EH (cell line): ENCODE measurements around the gene ZBTB37.
"Not testable (repeated sequence)": the region's sequence is repeated elsewhere in the genome, so short reads cannot be mapped to it uniquely, and the experiment has no call there.

Experiments
- DNase-seq: peaks from one replicate; pipeline ENCODE4 v3.0.0-alpha.2; 2015; ENCODE audit warnings: low read depth

The ZBTB37 gene

DNA sequence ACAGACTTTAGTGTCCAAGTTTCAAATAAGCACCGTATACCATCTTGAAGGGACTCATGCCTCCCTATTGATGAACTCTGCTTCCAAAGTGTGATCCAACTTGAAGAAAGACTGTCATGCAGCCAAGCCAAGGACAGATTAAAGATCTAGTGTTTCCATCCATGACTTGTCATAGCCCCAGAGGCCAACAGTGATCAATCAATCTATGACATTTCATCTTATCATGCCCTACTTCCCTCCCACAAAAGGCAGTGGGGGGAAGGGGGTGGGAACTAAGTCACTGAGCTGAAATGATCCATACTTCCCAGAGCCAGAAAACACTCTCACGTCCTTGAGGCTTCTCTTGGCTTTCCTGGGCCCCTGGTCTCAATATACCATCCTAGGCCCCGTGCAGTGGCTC is 44.9 kb downstream of the ZBTB37 start:
- DNase-seq, result no peak

DNA sequence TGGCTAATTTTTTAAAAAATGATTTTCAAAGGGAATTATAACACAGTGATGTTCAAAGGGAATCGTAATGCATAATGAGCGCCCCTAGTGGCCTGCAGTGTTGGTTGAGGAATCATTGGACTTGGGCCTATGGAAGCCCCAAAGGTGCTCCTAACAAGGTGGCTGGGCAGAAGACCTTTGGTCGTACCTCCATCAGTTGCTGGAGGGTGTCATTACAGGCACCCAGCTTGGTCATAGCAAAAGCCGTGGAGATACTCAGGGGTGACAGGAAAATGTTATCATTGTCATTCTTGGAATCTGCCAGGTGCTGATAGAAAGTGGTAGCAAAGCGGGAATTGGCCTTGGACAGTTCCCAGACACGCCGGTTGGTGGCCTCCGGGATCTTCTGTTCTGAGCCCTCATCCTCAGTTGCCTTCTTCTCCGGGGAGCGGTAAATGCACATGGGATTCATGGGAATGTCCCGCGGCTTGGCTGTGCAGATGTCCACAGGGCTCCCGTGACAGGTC is 46.2 kb downstream of the ZBTB37 start:
- DNase-seq, result peak; percentile 9

DNA sequence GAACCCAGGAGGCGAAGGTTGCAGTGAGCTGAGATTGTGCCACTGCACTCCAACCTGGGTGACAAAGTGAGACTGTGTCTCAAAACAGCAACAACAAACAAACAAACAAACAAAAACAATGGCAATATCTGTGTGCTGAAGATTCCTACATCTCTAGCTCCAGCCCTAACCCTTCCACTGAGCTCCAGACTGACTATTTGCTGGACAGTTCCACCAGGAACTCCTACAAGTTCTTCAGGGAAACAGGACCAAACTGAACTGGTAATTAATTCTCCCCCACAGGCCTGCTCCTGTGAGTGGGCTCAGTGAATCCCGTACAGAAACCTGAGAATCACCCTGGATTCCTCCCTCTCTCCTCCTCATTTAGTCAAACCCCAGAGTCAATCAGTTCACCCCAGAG is 47.4 kb downstream of the ZBTB37 start:
- DNase-seq, result no peak

DNA sequence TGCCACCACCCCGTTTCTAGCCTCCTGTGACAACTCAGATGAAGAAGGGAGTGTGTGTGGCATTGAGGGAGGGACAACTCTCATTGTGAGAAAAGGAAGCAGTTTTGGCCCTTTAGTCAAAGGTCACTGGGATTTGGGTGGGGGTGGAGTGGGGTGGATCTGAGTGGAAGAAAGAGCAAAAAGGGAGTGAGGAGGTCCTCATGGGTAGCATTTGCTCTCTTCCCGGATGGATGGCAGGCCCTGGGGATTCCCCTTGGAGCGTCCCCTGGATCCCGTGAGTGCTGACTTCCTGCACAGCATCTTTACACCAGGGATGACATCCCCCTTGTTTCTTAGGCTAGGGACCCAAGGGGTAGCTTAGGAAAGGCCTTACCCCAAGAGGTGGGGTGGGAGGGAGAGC is 48.5 kb downstream of the ZBTB37 start:
- no peak for DNase-seq

DNA sequence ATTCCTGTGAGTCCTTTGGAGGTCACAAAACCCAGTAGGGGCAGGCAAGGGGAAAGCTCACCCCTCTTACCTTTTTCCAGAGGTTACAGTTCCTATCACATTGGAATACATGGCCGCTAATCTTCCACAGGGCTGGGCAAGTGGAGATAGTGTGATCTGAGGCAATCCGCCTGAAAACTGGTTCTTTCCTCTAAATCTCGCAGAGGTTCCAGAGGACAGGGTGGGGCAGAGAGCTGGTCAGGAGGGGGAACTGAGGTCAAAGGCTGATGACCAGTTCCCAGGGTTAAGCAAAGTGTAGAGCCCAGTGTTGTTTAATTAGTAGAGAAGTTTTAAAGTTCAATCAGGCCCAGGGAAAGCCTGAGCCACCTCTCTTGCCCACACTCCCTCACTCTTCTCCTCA is 49.0 kb downstream of the ZBTB37 start, which contains the start of gene SERPINC1:
TSS of gene SERPINC1 (minus strand) at position 179 of the 400 bp plus-strand sequence. CDS start at position 111, 68 bp downstream.
- no peak for DNase-seq

DNA sequence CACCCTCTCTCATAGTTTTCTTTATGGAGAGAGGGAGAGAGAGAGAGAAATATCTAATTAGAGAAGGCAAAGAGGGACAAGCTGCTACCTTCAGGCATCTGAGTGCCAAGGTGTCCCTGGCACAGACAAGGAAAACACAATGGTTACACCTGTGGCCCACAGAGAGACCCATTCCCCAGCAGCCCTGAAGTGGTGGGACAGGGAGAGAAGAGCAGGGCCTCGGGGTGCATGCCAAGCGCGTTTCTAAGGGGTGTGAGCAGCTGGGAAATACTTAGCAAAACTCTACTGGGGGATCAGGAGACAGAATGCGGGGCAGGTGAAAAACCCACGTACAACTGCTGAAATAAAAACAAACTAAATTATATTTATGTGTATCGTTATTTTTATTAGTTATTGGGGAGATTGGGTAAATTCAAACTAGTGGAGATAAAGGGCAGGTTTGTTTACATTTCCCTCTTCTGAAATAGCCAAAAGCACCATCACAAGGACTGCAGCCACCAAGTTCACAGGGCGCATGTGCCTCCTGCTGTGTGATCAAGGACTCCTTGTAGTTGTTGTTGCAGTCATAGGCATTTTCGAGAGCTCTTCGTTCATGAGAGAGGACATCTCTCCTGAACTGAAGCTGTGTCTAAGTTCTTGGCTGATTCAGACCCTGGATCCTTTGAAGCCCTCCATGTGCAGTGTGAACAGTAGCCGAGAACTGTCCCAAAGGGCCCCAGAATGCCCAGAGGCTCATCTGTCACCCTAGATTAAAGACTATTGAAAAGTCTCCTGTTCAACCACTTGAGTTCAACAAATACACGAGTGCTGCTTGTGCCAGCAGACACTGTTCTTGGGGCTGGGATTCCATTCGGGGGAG is 49.7 kb downstream of the ZBTB37 start:
- no peak for DNase-seq

DNA sequence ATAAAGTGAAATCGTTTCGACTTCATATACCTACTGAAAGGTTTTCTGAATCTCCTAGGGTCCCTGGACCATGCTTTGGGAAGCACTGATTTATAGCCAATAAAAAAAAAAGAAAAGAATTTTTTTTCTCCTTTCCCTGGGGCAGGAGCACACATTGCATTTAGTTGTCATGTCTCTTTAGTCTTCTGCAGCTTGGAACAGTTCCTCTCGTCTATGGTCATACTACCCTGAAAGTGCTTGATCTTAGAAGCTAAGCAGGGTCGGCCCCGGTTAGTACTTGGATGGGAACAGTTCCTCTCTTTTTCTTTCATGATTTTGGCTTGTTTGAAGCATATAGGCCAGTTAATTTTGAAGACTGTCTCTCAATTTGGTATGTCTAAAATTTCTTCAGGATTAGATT is 52.7 kb downstream of the ZBTB37 start:
- no peak for DNase-seq

DNA sequence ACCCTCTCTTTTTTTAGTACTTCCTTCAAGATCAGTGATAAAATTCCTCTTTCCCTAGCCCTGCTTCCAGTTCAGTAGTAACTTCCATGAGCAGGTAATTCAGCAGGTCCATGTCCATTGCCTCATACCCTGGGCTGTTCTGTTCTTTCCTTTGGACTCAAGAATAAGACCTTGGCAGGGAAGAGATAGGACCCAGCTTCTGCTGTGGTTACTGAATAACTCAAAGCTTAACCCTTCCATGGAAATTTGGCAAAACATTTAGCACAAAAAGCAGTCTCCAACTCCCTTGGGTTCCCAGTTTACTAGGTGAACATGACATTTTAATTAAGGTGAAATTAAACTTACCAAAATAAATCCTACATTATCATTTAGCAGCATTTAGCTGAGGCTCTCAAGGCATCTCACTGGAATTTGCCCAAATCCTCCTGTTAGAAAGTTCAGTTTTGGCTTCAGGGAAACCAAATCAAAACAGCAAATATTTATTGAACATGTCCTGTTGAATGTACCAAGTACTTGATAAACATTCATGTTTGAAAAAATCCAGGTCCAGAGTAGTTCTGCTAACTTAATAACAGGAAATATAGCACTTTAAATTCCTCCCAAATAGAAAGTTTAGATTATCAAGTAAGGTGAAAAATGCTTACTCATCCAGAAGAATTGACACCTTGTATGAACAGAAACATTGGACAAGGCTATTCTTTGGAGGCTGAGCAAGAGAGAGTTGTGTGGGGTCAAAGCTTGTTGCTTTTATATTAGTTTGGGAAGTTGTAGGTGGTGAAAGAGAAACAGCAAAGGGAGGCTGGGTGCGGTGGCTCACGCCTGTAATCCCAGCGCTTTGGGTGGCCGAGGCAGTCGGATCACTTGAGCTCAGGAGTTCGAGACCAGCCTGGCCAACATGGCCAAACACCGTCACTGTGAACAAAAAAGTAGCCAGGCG is 57.4 kb downstream of the ZBTB37 start:
- DNase-seq, result no peak

DNA sequence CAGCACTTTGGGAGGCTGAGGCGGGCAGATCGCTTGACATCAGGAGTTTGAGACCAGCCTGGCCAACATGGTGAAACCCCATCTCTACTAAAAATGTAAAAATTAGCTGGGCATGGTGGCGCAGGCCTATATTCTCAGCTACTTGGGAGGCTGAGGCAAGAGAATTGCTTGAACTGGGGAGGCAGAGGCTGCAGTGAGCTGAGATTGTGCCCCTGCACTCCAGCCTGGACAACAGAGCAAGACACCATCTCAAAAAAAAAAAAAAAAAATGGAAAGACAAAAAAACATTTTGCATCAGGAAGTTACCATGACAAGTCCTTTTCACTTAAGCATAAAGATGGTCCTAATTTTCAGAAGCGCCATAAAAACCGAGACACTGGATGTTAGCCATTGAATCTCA is 62.4 kb downstream of the ZBTB37 start:
- DNase-seq, result not testable (repeated sequence)

DNA sequence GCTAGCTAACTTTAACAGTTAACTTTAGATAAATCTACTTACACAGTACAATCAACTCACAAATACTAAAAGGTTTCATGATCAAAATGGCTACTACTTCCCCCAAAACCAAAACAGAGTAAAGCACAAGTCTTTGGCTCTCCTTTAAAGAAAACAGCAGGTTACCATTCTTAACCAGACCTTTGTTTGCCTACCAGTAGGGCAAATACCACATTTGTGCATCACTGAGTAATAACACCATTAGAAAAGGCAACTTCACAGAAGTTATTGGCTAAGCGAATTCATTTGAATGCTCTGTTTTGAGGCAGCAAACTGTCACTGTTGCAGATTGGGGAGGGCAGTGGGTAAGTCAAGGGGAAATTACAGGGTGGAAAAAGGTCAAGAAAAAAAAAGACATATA is 66.3 kb downstream of the ZBTB37 start:
- no peak for DNase-seq

DNA sequence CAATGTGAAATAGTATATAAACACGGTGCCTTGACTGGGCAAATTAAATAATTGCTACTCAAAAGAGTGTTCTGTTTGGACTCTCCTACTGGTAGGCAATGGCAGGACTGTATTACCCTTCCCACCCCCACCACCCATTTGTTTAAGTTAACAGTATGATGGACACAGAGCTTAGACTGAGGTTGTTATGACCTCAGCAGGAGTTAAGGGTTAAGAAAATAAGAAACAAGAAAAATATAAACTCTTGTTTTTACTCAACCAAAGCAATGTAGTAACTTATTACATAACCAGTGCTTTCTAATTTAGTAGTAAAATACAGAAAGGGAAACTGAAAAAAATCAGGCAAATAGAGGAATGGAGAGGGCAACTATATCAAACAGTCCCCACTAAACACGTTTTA is 68.9 kb downstream of the ZBTB37 start:
- DNase-seq, result no peak

DNA sequence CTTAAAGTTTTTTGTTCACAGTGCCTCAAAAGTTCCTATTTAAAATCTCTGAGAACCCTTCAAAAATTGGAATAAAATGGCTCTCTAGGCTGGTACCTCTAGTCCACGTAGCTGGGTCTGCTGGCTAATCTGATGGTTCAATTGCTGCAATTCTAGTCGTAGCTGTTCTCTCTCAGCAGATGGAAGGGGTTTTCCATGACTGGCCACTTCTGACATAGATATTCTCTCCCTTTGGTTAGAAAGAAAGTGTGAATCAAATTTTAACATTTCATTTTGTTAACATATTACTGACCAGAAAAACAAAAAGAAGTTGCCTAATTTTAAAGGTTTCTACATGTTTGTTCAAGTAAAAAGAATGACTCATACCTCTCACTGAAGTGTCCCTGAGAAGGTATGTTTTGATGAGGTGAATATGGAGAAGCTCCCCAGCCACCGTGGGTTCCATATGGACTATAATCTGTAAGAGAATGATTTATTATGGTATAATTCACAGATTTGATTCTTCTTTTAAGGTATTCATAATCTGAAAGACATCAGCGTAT is 78.3 kb downstream of the ZBTB37 start:
- DNase-seq, result no peak

DNA sequence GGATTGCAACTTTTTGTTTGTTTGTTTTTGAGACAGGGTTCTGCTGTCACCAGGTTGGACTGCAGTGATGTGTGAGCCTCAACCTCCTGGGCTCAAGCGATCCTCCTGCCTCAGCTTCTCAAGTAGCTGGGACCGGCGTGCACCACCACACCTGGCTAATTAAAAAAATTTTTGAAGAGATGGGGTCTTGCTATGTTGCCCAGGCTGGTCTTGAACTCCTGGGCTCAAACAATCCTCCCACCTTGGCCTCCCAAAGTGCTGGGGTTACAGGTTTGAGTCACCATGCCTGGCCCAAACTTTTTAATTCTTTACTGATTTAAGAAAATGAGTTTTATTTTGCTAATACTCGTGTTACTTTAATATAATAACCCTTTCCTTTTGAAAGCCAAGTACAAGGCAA is 80.4 kb downstream of the ZBTB37 start:
- DNase-seq, result no peak
